Left lung (tissue), 10 donors: ENCODE data around the gene DIAPH2. TPM values are rescaled to one million over a fixed set of nuclear protein-coding genes. Genes with fewer than 3 reads are reported as not detected.

Experiments used
- ATAC-seq: fragments of 200-7000 bp; cut with Tn5 transposase; one replicate; pipeline ENCODE4 v1.9.1; 2020; ENCODE audit warnings: moderate library complexity
- DNase-seq, 4 donors: peaks; one replicate each; pipeline ENCODE4 v3.0.0-alpha.2; 2013 to 2020
- H3K27ac ChIP-seq, 2 donors: fragments of 200-600 bp; sonication (generic) in 1 of 2; one replicate each; pipeline versions ENCODE4 v1.5.0 to v1.8.0; 2020 to 2021
- H3K27me3 ChIP-seq, 2 donors: fragments of 200-600 bp; sonication (generic) in 1 of 2; one replicate each; pipeline versions ENCODE4 v1.5.0 to v1.8.0; 2020 to 2021
- H3K36me3 ChIP-seq, 2 donors: fragments of 200-600 bp; sonication (generic) in 1 of 2; one replicate each; pipeline versions ENCODE4 v1.5.0 to v1.8.0; 2020 to 2021
- H3K4me1 ChIP-seq, 2 donors: fragments of 200-600 bp; one replicate each; pipeline ENCODE4 v1.8.0; 2021
- H3K4me3 ChIP-seq, 2 donors: fragments of 200-600 bp; sonication (generic) in 1 of 2; one replicate each; pipeline versions ENCODE4 v1.5.0 to v1.8.0; 2020 to 2021; ENCODE audit warnings: mild to moderate bottlenecking in 1 of 2
- H3K9me3 ChIP-seq, 2 donors: fragments of 200-600 bp; sonication (generic) in 1 of 2; one replicate each; pipeline versions ENCODE4 v1.5.0 to v1.8.0; 2020 to 2021
- CTCF ChIP-seq, 2 donors: fragments of 200-600 bp; sonication (generic) in 1 of 2; IDR thresholded peaks; one replicate each; pipeline versions ENCODE4 v1.5.0 to v1.8.0; 2021; ENCODE audit warnings: antibody characterized with exemption in 2 of 2
- intact Hi-C, 2 donors: fragments of 100-400 bp; cut with DNase I; formaldehyde crosslinking; loops; one replicate each; pipeline versions ENCODE4 v1.11.2 to v1.14.2; 2022
- polyA plus RNA-seq, 6 donors: library from polyadenylated mRNA; unstranded; fragments of 120-200 nt; gene quantifications; one replicate each; pipeline ENCODE4 v1.2.1, GENCODE V29; 2013; ENCODE audit not compliant: insufficient read length in 6 of 6
- total RNA-seq, 2 donors: library from RNA; stranded (reverse); fragmentation: NEBNext Ultra II Directional; extraction: Animal tissue kit (Norgen Biotek cat#: 25700); gene quantifications; one replicate each; pipeline ENCODE4 v1.2.1, GENCODE V29; 2021
- donor health status: DM: no; HTN: yes; CAD: no.
- donor health status: DM: no; HTN: no; CAD: no.

The DIAPH2 gene
- total and polyA plus RNA-seq, 8 donors: 14.6 to 34.1 (median 16.4) TPM

- intact Hi-C loops: no loop called here
Observed at GRCh38 chrX:96764864-96765263, 80.2 kb downstream of the DIAPH2 start.

GRCh38 chrX:96770315-96770714 is 85.7 kb downstream of the DIAPH2 start:
- no peak overlapping the region for H3K4me3 ChIP-seq
- H3K9me3 ChIP-seq: no peaks in the 10 kb centered on the region
- H3K27me3 ChIP-seq: no peaks in the 10 kb centered on the region
- no peak for ATAC-seq
- DNase-seq: peak in 1 of 4 donors; percentile 23
- TF ChIP-seq CTCF (IDR thresholded peaks at IDR 0.05): peak in 1 of 2 donors; percentile 24
- H3K4me1 ChIP-seq: peaks cover 0 to 9% of the 10 kb centered on the region in 2 donors
- H3K27ac ChIP-seq: no peak overlapping the region
- no peaks in the 10 kb centered on the region for H3K36me3 ChIP-seq
- intact Hi-C loops: no loop called here

More at GRCh38 chrX:96764864-96765263, 80.2 kb downstream of the DIAPH2 start:
- Histone ChIP-seq H3K36me3 (no peaks in the 10 kb centered on the region), H3K27ac (no peak overlapping the region), H3K4me1 (no peaks in the 10 kb centered on the region), H3K4me3 (no peak overlapping the region), H3K9me3 (no peaks in the 10 kb centered on the region), H3K27me3 (no peaks in the 10 kb centered on the region)
- TF ChIP-seq CTCF (IDR thresholded peaks at IDR 0.05): no peak
- DNase-seq (no peak), ATAC-seq (peak; percentile 34)

DNA sequence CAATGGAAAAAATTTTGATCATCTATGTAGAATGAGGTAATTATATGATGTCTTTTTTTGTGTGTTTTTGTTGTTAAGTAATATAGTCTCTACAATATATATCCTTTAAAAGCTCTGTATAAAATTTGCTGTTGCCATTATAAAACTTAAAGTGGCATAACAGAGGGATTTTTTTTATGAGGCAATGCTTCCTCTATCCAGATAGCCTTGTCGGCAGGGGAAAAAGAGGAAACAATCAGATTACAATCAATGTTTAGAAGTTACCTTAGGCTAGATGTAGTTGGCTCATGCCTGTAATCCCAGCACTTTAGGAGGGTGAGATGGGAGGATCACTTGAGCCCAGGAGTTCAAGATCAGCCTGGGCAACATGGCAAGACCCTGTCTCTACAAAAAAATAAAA is 86.8 kb downstream of the DIAPH2 start:
- Histone ChIP-seq H3K4me1 (peaks cover 0 to 9% of the 10 kb centered on the region in 2 donors), H3K9me3 (no peaks in the 10 kb centered on the region), H3K4me3 (no peak overlapping the region), H3K27me3 (no peaks in the 10 kb centered on the region), H3K36me3 (no peaks in the 10 kb centered on the region), H3K27ac (no peak overlapping the region)
- intact Hi-C loops: no loop called here
- ATAC-seq (no peak), DNase-seq (no peak)
- no peak for TF ChIP-seq CTCF (IDR thresholded peaks at IDR 0.05)

GRCh38 chrX:96774116-96774515 is 89.5 kb downstream of the DIAPH2 start:
- no peaks in the 10 kb centered on the region for H3K9me3 ChIP-seq
- no peaks in the 10 kb centered on the region for H3K27me3 ChIP-seq
- no peak overlapping the region for H3K27ac ChIP-seq
- H3K4me1 ChIP-seq: peaks cover 0 to 9% of the 10 kb centered on the region in 2 donors
- intact Hi-C loops: no loop called here
- no peak for TF ChIP-seq CTCF (IDR thresholded peaks at IDR 0.05)
- DNase-seq: no peak
- no peak for ATAC-seq
- H3K4me3 ChIP-seq: no peak overlapping the region
- no peaks in the 10 kb centered on the region for H3K36me3 ChIP-seq

- Histone ChIP-seq H3K27me3 (no peaks in the 10 kb centered on the region), H3K4me1 (no peaks in the 10 kb centered on the region), H3K9me3 (no peaks in the 10 kb centered on the region), H3K4me3 (no peak overlapping the region), H3K36me3 (no peaks in the 10 kb centered on the region), H3K27ac (no peak overlapping the region)
- no peak for ATAC-seq
- TF ChIP-seq CTCF (IDR thresholded peaks at IDR 0.05): no peak
- no peak for DNase-seq
- intact Hi-C loops: no loop called here
Observed at GRCh38 chrX:96776966-96777365, 92.3 kb downstream of the DIAPH2 start.
